HEK293 (cell line): ENCODE measurements around the gene COL6A2.

Source experiments
- CTCF ChIA-PET: fragments of 350-600 bp; formaldehyde crosslinking; extraction: SDS; loops from one replicate; lab custom pipeline; 2021; ENCODE audit warnings: antibody characterized with exemption; lab: Yijun Ruan, JAX
- POLR2A ChIA-PET: fragments of 300-600 bp; formaldehyde crosslinking; extraction: SDS; loops from one replicate; lab custom pipeline; 2020; ENCODE audit warnings: antibody characterized with exemption, inconsistent platforms; lab: Yijun Ruan, JAX
- H3K27ac ChIP-seq: fragments of 200-500 bp; sonication (Bioruptor generic); 2 replicates; pipeline ENCODE4 v1.5.1; 2014; ENCODE audit warnings: low read depth, low read length, control low read depth, inconsistent platforms; ENCODE audit errors: extremely low read depth
- H3K36me3 ChIP-seq, 2 experiments: fragments of 200-500 bp in 1 of 2; sonication (Bioruptor generic) in 1 of 2; 1 replicate in 1 of 2; 2 replicates in 1 of 2; pipeline ENCODE4 v1.5.1; 2014 to 2017; ENCODE audit warnings: inconsistent platforms in 2 of 2, low read length in 2 of 2; ENCODE audit not compliant: control insufficient read depth in 2 of 2, insufficient read depth in 1 of 2
- H3K4me1 ChIP-seq: fragments of 200-500 bp; sonication (Bioruptor generic); 2 replicates; pipeline ENCODE4 v1.5.1; 2014; ENCODE audit warnings: mild to moderate bottlenecking, low read length, inconsistent platforms; ENCODE audit not compliant: control insufficient read depth, insufficient read depth
- H3K4me3 ChIP-seq: 2 replicates; pipeline ENCODE4 v1.5.1; 2011; ENCODE audit warnings: low read depth, mild to moderate bottlenecking, control low read depth, low read length, moderate library complexity
- H3K9me3 ChIP-seq: fragments of 200-500 bp; sonication (Bioruptor generic); 2 replicates; pipeline ENCODE4 v1.5.1; 2014; ENCODE audit warnings: low read depth, low read length, inconsistent platforms; ENCODE audit not compliant: control insufficient read depth, insufficient read depth
- BCL11A ChIP-seq: fragments of 450-650 bp; formaldehyde crosslinking; IDR thresholded peaks from 2 replicates; pipeline ENCODE4 v1.5.1; 2016; ENCODE audit warnings: low read depth, missing biosample characterization, missing genetic modification characterization
- KLF10 ChIP-seq: fragments of 450-650 bp; IDR thresholded peaks from 2 replicates; pipeline ENCODE4 v1.5.1; 2018; ENCODE audit warnings: missing biosample characterization, mild to moderate bottlenecking, missing genetic modification characterization
- YY1 ChIP-seq: fragments of 450-650 bp; formaldehyde crosslinking; IDR thresholded peaks from 2 replicates; pipeline ENCODE4 v1.5.1; 2018; ENCODE audit warnings: missing biosample characterization, missing genetic modification characterization
- ZBTB1 ChIP-seq: fragments of 450-650 bp; formaldehyde crosslinking; IDR thresholded peaks from 2 replicates; pipeline ENCODE4 v1.5.1; 2016; ENCODE audit warnings: missing biosample characterization, missing genetic modification characterization
- ZBTB17 ChIP-seq: fragments of 450-650 bp; formaldehyde crosslinking; IDR thresholded peaks from 2 replicates; pipeline ENCODE4 v1.5.1; 2016; ENCODE audit warnings: missing biosample characterization, missing genetic modification characterization
- ZBTB7A ChIP-seq: fragments of 450-650 bp; formaldehyde crosslinking; IDR thresholded peaks from 2 replicates; pipeline ENCODE4 v1.5.1; 2016; ENCODE audit warnings: low read depth, missing biosample characterization, missing genetic modification characterization
- ZNF24 ChIP-seq: fragments of 450-650 bp; formaldehyde crosslinking; IDR thresholded peaks from 2 replicates; pipeline ENCODE4 v1.5.1; 2016; ENCODE audit warnings: missing biosample characterization, missing genetic modification characterization
- ZNF248 ChIP-seq: fragments of 450-650 bp; formaldehyde crosslinking; IDR thresholded peaks from 2 replicates; pipeline ENCODE4 v1.5.1; 2017; ENCODE audit warnings: missing biosample characterization, missing genetic modification characterization
- ZNF292 ChIP-seq: fragments of 450-650 bp; formaldehyde crosslinking; IDR thresholded peaks from 2 replicates; pipeline ENCODE4 v1.5.1; 2016; ENCODE audit warnings: low read depth, missing biosample characterization, missing genetic modification characterization, borderline replicate concordance
- ZNF366 ChIP-seq: fragments of 450-650 bp; formaldehyde crosslinking; conservative IDR thresholded peaks from 2 replicates; pipeline ENCODE4 v1.5.1; 2016; ENCODE audit warnings: missing biosample characterization, missing genetic modification characterization
- ZNF677 ChIP-seq: fragments of 450-650 bp; IDR thresholded peaks from 2 replicates; pipeline ENCODE4 v1.5.0; 2018; ENCODE audit warnings: missing biosample characterization, mild to moderate bottlenecking, missing genetic modification characterization, moderate library complexity
- ZNF707 ChIP-seq: fragments of 450-650 bp; formaldehyde crosslinking; IDR thresholded peaks from 2 replicates; pipeline ENCODE4 v1.5.1; 2016; ENCODE audit warnings: missing biosample characterization, missing genetic modification characterization
- ZNF792 ChIP-seq: fragments of 450-650 bp; formaldehyde crosslinking; IDR thresholded peaks from 2 replicates; pipeline ENCODE4 v1.5.1; 2016; ENCODE audit warnings: missing biosample characterization, missing genetic modification characterization
- TF ChIP-seq, protein P1 (sequence below): fragments of 450-650 bp; formaldehyde crosslinking; IDR thresholded peaks from 2 replicates; pipeline ENCODE4 v1.5.1; 2017; ENCODE audit warnings: missing biosample characterization, mild to moderate bottlenecking, missing genetic modification characterization, moderate library complexity
- TF ChIP-seq, protein P2 (sequence below): fragments of 450-650 bp; formaldehyde crosslinking; optimal IDR thresholded peaks from 2 replicates; pipeline ENCODE3; 2016; ENCODE audit warnings: missing biosample characterization, mild to moderate bottlenecking, missing genetic modification characterization
- TF ChIP-seq, protein P3 (sequence below): fragments of 450-650 bp; formaldehyde crosslinking; IDR thresholded peaks from 2 replicates; pipeline ENCODE4 v1.5.1; 2016; ENCODE audit warnings: missing biosample characterization, missing genetic modification characterization
- TF ChIP-seq, protein P4 (sequence below): fragments of 450-650 bp; IDR thresholded peaks from 2 replicates; pipeline ENCODE4 v1.5.1; 2018; ENCODE audit warnings: missing biosample characterization, mild to moderate bottlenecking, missing genetic modification characterization

The COL6A2 gene

DNA sequence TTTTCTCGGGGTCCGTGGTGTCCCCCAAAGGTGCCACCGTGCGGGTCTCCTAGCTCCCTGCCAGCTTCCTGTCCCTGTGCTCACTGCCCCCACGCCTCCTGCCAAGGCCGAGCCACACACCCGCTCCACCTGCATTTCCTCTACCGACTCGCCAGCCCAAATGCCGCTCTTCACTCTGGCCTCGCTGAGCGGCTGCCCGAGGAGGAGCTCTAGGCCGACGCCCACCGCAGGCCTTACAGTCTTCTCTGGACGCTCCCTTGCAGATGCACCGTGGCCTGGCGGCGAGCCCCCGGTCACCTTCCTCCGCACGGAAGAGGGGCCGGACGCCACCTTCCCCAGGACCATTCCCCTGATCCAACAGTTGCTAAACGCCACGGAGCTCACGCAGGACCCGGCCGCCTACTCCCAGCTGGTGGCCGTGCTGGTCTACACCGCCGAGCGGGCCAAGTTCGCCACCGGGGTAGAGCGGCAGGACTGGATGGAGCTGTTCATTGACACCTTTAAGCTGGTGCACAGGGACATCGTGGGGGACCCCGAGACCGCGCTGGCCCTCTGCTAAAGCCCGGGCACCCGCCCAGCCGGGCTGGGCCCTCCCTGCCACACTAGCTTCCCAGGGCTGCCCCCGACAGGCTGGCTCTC is 31.1 kb downstream of the COL6A2 start:
- peaks cover 0 to 31% of the 10 kb centered on the region in 2 experiments; a peak in 1 of 3 replicates for H3K36me3 ChIP-seq
- CTCF ChIA-PET: interaction anchor here (3.4 kb wide), 1 partner anchor 14 kb away, joined by 14 read pairs; no protein-coding TSS in a partner anchor
- H3K4me3 ChIP-seq: no peak overlapping the region
- TF ChIP-seq ZNF792 (no peak), ZNF707 (tag by site-specific recombination) (no peak), ZNF292 (tag by site-specific recombination) (no peak), ZNF366 (no peak), ZNF24 (tag by site-specific recombination) (no peak), KLF10 (no peak), ZNF248 (tag by site-specific recombination) (no peak)
- TF ChIP-seq, protein P1, sequence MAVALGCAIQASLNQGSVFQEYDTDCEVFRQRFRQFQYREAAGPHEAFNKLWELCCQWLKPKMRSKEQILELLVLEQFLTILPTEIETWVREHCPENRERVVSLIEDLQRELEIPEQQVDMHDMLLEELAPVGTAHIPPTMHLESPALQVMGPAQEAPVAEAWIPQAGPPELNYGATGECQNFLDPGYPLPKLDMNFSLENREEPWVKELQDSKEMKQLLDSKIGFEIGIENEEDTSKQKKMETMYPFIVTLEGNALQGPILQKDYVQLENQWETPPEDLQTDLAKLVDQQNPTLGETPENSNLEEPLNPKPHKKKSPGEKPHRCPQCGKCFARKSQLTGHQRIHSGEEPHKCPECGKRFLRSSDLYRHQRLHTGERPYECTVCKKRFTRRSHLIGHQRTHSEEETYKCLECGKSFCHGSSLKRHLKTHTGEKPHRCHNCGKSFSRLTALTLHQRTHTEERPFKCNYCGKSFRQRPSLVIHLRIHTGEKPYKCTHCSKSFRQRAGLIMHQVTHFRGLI: no peak
- TF ChIP-seq, protein P2, sequence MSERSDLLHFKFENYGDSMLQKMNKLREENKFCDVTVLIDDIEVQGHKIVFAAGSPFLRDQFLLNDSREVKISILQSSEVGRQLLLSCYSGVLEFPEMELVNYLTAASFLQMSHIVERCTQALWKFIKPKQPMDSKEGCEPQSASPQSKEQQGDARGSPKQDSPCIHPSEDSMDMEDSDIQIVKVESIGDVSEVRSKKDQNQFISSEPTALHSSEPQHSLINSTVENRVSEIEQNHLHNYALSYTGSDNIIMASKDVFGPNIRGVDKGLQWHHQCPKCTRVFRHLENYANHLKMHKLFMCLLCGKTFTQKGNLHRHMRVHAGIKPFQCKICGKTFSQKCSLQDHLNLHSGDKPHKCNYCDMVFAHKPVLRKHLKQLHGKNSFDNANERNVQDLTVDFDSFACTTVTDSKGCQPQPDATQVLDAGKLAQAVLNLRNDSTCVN (tag by site-specific recombination): no peak
- no peaks in the 10 kb centered on the region for H3K4me1 ChIP-seq
- no peak overlapping the region for H3K27ac ChIP-seq
- H3K9me3 ChIP-seq: no peaks in the 10 kb centered on the region
- POLR2A ChIA-PET: interaction anchor here (0.6 kb wide), 1 partner anchor 90 kb away, joined by 3 read pairs; no protein-coding TSS in a partner anchor

DNA sequence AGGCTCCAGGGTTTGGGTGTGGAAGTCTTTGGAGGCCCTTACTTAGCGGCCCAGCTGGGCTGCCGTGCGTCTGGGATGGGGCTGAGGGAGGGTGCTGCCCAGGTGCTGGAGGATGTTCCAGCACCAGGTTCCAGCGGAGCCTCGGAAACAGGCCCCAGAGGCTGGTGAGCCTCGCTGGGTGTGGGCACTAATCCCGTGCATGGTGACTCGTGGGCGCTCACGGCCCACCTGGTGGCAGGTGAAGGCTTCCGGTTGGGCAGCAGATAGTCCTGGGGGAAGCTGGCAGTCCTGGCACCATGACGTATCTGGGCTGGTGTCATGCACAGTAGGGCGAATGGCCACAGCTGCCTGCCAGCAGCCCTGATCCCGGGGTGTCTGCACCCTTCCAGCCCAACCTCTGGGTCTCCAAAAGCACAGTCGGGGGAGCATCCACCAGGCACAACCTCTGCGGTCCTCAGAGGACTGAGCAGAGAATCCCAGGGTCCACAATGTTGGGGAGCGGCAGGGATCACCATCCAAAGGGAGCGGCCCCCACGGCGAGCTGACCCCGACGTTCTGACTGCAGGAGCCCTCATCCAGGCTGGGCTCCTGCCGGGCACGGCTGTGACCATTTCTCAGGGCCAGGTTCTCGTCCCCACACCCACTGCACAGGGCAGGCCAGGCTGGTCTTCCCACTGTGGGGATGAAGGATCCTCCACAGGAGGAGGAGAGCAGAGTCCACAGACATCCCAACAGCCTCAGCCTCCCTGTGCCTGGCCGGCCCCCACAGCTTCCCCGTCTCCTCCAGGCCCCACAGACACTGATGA is 32.1 kb downstream of the COL6A2 start:
- Histone ChIP-seq H3K4me1 (no peaks in the 10 kb centered on the region), H3K27ac (no peak overlapping the region), H3K9me3 (no peaks in the 10 kb centered on the region), H3K36me3 (peaks cover 0 to 21% of the 10 kb centered on the region in 2 experiments; a peak in 1 of 3 replicates), H3K4me3 (no peak overlapping the region)
- POLR2A ChIA-PET: interaction anchor here (0.6 kb wide), 1 partner anchor 89 kb away, joined by 3 read pairs; no protein-coding TSS in a partner anchor
- CTCF ChIA-PET: interaction anchor here (3.4 kb wide), 1 partner anchor 13 kb away, joined by 14 read pairs; no protein-coding TSS in a partner anchor
- TF ChIP-seq ZNF677 (tag by site-specific recombination) (no peak), ZBTB17 (tag by site-specific recombination) (no peak)

DNA sequence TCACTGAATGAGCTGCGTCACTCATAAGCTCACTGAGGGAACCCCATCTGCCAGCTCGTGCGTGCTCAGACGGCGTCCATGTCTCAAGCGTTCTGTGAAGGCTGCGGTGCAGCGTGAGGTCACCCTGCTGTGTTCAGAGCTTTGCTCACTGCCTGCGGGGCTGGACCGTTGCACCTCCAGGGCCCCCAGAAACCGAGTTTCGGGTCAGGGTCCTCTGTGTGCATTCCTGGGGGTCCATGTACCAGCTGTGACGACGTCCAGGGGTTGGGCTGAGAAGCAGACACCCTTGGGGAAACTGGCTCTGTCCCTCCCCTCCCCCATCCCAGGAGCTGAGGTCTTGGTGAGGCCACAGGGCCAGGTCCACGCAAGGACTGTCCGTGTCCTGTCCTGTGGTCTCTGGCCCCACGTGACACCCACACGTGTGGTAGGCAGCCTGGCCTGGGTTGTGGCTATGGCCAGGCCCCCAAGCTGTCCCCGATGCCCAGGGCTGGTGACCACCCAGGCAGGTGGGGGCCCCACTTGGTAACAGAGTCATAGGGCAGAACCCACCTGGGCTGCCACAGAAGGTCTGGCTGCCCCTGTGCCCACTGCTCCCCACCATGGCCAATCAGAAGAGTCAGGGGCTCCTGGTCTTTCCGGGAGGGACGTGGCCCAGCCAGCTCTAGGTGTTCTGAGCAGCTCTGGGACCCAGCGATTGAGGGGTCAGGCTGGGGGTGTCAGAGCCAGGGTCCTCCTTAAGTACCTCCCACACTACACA is 33.1 kb downstream of the COL6A2 start:
- ChIA-PET CTCF (interaction anchor here (3.4 kb wide), 1 partner anchor 12 kb away, joined by 14 read pairs; no protein-coding TSS in a partner anchor), POLR2A (no interaction called here)
- Histone ChIP-seq H3K27ac (no peak overlapping the region), H3K4me3 (no peak overlapping the region), H3K4me1 (no peaks in the 10 kb centered on the region), H3K9me3 (no peaks in the 10 kb centered on the region), H3K36me3 (peaks cover 0 to 12% of the 10 kb centered on the region in 2 experiments; a peak in 1 of 3 replicates)
- TF ChIP-seq, protein P3, sequence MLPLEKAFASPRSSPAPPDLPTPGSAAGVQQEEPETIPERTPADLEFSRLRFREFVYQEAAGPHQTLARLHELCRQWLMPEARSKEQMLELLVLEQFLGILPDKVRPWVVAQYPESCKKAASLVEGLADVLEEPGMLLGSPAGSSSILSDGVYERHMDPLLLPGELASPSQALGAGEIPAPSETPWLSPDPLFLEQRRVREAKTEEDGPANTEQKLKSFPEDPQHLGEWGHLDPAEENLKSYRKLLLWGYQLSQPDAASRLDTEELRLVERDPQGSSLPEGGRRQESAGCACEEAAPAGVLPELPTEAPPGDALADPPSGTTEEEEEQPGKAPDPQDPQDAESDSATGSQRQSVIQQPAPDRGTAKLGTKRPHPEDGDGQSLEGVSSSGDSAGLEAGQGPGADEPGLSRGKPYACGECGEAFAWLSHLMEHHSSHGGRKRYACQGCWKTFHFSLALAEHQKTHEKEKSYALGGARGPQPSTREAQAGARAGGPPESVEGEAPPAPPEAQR: no peak
- no peak for TF ChIP-seq BCL11A (tag by site-specific recombination)
- no peak for TF ChIP-seq ZBTB7A
- TF ChIP-seq ZBTB1 (tag by site-specific recombination): no peak
- TF ChIP-seq YY1 (tag by site-specific recombination): no peak
- TF ChIP-seq, protein P4, sequence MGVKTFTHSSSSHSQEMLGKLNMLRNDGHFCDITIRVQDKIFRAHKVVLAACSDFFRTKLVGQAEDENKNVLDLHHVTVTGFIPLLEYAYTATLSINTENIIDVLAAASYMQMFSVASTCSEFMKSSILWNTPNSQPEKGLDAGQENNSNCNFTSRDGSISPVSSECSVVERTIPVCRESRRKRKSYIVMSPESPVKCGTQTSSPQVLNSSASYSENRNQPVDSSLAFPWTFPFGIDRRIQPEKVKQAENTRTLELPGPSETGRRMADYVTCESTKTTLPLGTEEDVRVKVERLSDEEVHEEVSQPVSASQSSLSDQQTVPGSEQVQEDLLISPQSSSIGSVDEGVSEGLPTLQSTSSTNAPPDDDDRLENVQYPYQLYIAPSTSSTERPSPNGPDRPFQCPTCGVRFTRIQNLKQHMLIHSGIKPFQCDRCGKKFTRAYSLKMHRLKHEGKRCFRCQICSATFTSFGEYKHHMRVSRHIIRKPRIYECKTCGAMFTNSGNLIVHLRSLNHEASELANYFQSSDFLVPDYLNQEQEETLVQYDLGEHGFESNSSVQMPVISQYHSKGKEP (tag by site-specific recombination): no peak
